ENCODE data around the gene MRPS2.

DNA sequence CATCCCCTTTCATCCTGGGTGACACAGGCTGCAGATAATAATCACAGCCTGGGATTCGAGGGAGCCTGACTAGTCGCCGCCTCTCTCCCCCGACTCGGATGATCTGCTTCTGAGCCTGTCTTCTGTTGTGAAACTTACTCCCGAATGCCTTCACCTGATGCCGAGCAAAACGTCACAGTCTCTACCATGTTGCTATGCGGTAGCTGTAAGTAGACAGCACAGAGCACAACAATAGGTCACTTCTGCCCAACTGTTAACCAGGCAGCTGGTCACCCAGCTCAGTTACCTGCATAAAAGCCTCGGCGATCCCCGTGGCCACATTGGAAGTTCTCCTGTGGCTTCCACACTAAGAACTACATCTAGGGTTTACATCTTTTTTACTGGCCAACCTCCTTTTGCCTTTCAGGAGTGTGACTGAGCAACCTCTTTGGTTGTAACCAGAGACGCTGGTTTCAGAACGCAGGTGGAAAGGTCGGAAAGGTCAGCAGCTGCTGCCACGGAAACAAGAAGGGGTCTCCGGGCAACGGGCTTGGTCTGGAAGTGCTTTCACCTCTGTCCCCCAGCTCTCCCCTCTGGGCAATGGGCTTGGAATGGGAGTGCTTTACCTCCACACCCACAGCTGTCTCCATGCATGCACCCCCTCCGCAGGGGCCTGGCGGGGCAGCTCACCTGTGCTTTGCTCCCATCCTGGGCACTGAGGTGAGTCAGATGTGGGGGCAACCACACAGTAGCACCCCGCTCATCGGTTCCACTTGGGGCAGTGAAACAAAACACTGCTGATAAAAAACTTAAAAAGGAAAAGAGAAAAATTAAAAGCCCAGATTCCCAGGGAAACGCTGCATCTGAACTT lies 28.5 kb upstream of the MRPS2 start:
- TF ChIP-seq, protein P1, sequence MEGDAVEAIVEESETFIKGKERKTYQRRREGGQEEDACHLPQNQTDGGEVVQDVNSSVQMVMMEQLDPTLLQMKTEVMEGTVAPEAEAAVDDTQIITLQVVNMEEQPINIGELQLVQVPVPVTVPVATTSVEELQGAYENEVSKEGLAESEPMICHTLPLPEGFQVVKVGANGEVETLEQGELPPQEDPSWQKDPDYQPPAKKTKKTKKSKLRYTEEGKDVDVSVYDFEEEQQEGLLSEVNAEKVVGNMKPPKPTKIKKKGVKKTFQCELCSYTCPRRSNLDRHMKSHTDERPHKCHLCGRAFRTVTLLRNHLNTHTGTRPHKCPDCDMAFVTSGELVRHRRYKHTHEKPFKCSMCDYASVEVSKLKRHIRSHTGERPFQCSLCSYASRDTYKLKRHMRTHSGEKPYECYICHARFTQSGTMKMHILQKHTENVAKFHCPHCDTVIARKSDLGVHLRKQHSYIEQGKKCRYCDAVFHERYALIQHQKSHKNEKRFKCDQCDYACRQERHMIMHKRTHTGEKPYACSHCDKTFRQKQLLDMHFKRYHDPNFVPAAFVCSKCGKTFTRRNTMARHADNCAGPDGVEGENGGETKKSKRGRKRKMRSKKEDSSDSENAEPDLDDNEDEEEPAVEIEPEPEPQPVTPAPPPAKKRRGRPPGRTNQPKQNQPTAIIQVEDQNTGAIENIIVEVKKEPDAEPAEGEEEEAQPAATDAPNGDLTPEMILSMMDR (IDR thresholded peaks at IDR 0.05), result no peak
- TF ChIP-seq POLR2A (IDR thresholded peaks at IDR 0.05), result no peak
